ENCODE results near the gene TLE2. TPM values are rescaled to one million over a fixed set of nuclear protein-coding genes. Genes with fewer than 3 reads are reported as not detected.

TLE2 gene
- total and polyA plus RNA-seq, 9 of the 15 experiments (the other 6 are each of a cell fraction or from before 2014, with no cell fraction given), result 0.35 to 13.1 (median 6.2) TPM

DNA sequence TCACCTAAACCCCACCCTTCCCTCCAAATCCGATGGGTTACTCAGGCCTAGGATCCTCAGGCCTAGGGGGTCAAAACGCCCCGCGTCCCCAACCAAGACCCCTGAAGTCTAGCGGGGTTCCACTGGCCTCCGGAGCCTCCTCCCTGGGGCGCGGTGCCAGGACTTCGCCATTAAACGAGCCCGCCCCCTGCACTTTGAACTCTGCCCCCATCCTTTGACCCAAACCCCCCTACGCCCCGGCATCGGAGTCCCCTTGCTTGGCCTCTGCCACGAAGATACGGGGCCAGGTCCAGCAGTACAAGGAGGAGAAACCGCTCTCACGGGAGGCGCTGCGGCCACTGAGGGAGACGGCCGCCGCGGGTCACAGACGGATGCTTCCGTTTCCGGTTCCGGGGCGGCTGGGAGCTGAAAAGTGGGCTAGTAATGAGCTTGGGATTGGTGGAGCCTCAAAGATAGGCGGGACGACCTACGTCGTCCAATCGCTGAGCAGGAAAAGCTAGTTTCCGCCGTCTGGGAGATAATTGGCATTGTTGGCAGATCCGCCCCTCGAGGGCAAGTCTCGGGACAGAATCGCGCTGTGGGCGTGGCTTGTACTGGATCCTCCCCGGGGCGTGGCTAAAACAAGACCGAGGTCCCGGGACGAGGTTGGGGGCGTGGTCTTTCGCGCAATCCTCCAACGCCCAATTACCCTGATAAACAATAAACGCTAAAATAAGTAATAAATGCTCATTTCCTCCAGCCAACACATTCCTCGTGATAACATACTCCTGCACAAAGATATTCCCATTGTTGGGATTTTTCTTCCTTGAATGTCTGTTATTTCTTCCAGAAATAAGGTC is 78.6 kb downstream of the TLE2 start (continued):
- TF ChIP-seq NFIX (CRISPR knock-in tag; IDR thresholded peaks at IDR 0.05; ENCODE audit: low read depth) (peak; percentile 41; the same call in 1 of the 2 replicates), ARID4B (CRISPR knock-in tag; IDR thresholded peaks at IDR 0.05) (peak; percentile 45; the same call in 1 of the 2 replicates), NRF1 (conservative IDR thresholded peaks at IDR 0.05 in 1 of 2, IDR thresholded peaks at IDR 0.05 in 1 of 2) (peak; percentile 83 to 85), CGGBP1 (CRISPR knock-in tag; IDR thresholded peaks at IDR 0.05) (0 out of 2 replicates have a peak, but pooled peaks have one; percentile 49), MTA1 (IDR thresholded peaks at IDR 0.05; ENCODE audit: borderline replicate concordance) (peak; percentile 15; the same call in 1 of the 2 replicates), ZNF668 (CRISPR knock-in tag; IDR thresholded peaks at IDR 0.05) (no peak), PHTF2 (CRISPR knock-in tag; IDR thresholded peaks at IDR 0.05) (no peak), SIX5 (IDR thresholded peaks at IDR 0.05; ENCODE audit: borderline replicate concordance in 1 of 2, insufficient read depth in 1 of 2, low read depth in 1 of 2, low read length in 2 of 2) (no peak), CHD1 (IDR thresholded peaks at IDR 0.05; ENCODE audit: low read length) (peak; percentile 68), NFIC (IDR thresholded peaks at IDR 0.05) (peak; percentile 94), ZBTB1 (CRISPR knock-in tag; IDR thresholded peaks at IDR 0.05; ENCODE audit: borderline replicate concordance, low read depth) (peak; percentile 63; the same call in 1 of the 2 replicates), HCFC1 (IDR thresholded peaks at IDR 0.05; ENCODE audit: low read depth, low read length) (peak; percentile 74), NONO (IDR thresholded peaks at IDR 0.05; ENCODE audit: low read depth in 2 of 2, low read length in 1 of 2) (0 out of 4 replicates have a peak, but pooled peaks of 1 of the 2 experiments have one; percentile 1)
- TF ChIP-seq, protein P1, sequence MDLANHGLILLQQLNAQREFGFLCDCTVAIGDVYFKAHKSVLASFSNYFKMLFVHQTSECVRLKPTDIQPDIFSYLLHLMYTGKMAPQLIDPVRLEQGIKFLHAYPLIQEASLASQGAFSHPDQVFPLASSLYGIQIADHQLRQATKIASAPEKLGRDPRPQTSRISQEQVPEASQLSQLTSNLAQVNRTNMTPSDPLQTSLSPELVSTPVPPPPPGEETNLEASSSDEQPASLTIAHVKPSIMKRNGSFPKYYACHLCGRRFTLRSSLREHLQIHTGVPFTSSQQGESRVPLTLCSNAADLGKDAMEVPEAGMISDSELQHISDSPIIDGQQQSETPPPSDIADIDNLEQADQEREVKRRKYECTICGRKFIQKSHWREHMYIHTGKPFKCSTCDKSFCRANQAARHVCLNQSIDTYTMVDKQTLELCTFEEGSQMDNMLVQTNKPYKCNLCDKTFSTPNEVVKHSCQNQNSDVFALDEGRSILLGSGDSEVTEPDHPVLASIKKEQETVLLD (IDR thresholded peaks at IDR 0.05), result 0 out of 2 replicates have a peak, but pooled peaks have one; percentile 9
- TF ChIP-seq, protein P2, sequence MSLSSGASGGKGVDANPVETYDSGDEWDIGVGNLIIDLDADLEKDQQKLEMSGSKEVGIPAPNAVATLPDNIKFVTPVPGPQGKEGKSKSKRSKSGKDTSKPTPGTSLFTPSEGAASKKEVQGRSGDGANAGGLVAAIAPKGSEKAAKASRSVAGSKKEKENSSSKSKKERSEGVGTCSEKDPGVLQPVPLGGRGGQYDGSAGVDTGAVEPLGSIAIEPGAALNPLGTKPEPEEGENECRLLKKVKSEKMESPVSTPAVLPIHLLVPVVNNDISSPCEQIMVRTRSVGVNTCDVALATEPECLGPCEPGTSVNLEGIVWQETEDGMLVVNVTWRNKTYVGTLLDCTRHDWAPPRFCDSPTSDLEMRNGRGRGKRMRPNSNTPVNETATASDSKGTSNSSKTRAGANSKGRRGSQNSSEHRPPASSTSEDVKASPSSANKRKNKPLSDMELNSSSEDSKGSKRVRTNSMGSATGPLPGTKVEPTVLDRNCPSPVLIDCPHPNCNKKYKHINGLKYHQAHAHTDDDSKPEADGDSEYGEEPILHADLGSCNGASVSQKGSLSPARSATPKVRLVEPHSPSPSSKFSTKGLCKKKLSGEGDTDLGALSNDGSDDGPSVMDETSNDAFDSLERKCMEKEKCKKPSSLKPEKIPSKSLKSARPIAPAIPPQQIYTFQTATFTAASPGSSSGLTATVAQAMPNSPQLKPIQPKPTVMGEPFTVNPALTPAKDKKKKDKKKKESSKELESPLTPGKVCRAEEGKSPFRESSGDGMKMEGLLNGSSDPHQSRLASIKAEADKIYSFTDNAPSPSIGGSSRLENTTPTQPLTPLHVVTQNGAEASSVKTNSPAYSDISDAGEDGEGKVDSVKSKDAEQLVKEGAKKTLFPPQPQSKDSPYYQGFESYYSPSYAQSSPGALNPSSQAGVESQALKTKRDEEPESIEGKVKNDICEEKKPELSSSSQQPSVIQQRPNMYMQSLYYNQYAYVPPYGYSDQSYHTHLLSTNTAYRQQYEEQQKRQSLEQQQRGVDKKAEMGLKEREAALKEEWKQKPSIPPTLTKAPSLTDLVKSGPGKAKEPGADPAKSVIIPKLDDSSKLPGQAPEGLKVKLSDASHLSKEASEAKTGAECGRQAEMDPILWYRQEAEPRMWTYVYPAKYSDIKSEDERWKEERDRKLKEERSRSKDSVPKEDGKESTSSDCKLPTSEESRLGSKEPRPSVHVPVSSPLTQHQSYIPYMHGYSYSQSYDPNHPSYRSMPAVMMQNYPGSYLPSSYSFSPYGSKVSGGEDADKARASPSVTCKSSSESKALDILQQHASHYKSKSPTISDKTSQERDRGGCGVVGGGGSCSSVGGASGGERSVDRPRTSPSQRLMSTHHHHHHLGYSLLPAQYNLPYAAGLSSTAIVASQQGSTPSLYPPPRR (CRISPR knock-in tag; IDR thresholded peaks at IDR 0.05; ENCODE audit: borderline replicate concordance), result 0 out of 2 replicates have a peak, but pooled peaks have one; percentile 58
